CD4-positive, alpha-beta T cell treated with Interleukin-10 for 1 hour (primary cell): Measurements from ENCODE around the gene ARFIP1.
A peak's percentile ranks its signal among the peaks of the same experiment; 100 is the strongest.
"Not testable (repeated sequence)": the region's sequence is repeated elsewhere in the genome, so short reads cannot be mapped to it uniquely, and the experiment has no call there.

Experiments used
- DNase-seq: peaks from one replicate; pipeline ENCODE4 v3.0.0-alpha.2; 2020

Gene ARFIP1, protein sequence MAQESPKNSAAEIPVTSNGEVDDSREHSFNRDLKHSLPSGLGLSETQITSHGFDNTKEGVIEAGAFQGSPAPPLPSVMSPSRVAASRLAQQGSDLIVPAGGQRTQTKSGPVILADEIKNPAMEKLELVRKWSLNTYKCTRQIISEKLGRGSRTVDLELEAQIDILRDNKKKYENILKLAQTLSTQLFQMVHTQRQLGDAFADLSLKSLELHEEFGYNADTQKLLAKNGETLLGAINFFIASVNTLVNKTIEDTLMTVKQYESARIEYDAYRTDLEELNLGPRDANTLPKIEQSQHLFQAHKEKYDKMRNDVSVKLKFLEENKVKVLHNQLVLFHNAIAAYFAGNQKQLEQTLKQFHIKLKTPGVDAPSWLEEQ

DNA sequence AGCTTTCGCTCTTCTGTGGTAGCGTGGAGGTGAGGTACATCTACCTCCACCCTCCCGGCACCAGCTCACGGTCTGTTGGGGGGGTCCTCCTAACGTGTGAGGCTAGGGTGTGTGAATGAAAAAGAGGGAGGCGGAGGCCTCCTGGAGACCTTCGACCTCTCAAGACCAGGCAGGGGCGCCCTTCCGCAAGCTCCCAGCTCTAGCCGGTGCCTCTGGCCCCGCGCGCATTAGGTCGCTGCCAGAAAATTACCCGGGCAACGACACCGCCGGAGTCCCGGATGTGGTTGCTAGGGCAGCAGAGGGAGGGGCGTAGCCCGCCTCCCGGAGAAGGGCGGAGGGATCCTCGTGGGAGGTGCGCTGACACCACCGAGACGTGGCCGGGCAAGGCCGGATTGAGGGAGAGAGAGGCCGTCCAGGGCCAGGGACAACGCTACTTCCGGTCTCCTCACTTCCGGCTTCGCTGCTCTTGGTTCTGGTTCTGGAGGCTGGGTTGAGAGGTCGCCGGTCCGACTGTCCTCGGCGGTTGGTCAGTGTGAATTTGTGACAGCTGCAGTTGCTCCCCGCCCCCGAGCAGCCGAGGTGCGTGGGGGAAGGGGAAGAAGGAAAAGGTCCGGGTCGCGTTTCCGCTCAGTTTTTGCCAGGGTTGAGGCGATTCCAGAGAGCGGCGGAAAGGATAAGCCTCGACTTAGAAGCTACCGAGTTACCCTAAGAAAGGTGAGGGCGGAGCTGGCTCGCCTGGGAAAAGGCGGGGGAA is at the start of gene ARFIP1, which contains the start of gene TIGD4:
Gene ARFIP1 (plus strand): TSS at position 442 of the 754 bp plus-strand sequence. CDS start 49,680 bp downstream, outside the sequence.
Gene TIGD4 (minus strand): TSS at position 218 of the 754 bp plus-strand sequence. CDS start 8,726 bp downstream, outside the sequence.
- peak; percentile 95 for DNase-seq

DNA sequence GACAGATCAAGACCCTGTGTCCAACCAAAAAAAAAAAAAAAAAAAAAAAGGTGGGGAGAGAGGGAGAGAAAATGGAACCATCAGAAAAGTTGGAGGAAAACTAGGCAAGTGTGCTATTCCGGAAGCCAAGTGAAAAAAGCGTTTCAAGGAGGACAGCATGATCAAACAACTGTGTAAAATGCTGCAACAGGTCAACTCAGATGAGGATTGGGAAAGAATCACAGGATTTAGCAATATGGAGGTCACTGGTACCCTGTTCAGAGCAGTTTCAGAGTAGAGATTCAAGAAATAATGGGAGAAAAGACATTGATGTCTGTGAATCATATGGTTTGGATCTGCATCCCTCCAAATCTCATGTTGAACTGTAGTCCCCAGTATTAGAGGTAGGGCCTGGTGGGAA is 47.8 kb upstream of the ARFIP1 start:
- DNase-seq: no peak

DNA sequence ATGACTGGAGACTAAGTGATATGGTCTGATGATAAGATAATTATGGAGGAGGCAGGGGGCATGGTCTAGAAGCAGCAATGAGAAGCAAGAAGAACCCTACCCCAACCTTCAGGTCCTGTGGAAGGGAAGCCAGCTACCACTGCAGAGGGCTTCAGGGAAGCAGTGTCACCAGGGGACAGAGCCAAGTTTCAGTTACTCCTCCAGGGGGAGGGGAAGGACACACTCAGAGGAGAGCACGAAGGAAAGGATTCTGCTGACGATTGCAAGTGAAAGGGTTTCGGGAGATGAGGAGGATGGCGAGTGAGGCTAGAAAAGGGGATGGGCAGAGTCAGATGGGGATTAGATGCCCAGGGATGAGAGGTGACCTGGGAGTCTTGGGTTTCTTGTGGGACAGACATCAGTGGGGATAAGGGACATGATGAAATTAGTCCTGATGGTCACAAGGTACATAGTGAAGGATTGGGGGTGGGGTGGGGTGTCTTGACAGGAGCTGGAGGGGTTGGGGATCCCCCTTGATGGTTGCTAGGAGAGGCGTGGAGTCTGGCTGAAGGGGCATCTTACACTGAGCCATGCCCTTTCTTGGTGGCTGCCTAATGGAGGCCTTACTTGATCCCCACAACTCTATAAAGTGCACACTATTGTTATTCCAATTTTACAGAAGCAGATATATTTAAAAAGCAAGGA is 45.6 kb upstream of the ARFIP1 start:
- DNase-seq: no peak

DNA sequence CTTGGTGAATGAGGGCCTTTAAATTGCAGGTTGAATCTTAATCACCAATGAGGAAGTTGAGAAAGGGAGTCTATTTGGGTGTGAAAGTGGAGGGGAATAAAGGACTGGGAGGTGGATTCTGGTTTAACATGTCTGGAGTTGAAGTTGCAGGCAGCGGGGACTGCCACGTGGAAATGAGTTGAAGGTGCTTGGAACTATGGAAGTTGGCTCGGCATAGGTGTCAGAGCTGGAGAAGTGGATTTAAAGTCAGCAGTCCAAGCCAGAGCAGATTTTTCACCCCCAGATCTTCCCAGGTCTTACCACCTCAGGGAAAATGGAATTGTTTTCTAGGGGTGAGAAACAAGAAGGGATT is 45.1 kb upstream of the ARFIP1 start:
- no peak for DNase-seq

DNA sequence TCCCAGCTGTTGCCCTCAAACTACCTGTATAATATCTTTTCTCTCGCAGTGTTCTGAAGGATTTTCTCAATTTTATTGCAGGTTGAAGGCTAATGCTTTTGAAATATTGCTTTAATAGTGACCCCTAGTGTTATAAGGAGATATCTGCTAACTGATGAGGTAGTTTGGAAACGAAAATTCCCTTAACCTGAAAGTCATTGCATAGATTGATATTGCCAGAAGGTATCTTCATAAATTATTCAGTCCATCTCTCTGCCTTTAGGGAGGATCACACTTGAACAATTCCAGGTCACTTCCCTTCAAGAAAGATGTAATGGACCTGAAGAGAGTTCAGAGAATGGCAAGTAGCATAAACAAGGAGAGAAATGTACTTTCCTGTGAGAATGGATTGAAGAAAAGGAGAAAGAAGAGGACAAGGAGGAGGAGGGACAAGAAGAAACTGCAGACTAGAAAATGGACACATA is 44.3 kb upstream of the ARFIP1 start:
- DNase-seq: peak; percentile 35

DNA sequence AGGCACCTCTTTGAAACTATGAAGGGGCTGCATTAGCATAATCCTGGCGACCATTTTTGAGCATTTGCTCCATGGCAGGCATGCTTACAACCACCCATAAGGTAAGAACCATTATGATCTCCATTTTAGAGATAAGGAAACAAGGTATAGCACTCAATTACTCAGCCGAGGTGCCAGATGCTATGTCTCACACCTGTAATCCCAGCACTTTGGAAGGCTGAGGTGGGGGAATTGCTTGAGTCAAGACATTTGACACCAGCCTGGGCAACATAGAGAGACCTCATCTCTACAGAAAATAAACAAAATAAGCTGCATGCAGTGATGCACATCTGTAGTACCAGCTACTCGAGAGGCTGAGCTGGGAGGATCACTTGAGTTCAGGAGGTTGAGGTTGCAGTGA is 43.8 kb upstream of the ARFIP1 start:
- no peak for DNase-seq

DNA sequence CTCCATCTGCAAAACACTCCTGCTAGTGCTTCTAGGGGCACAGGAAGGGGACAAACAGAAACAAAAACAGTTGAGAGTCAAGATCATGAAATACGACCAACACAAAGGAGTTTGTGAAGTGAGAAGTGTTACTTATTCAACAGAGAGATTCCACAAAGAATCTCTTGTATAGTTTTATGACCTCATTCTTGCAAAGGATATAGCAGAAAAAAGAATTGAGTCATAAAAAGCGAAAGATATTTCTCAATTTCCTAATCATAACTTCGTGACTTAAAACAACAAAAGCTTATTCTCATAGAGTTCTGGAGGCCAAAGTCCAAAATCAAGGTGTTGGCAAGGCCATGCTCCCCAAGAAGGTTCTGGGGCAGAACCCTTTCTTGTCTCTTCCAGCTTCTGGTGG is 40.9 kb upstream of the ARFIP1 start:
- DNase-seq: no peak

DNA sequence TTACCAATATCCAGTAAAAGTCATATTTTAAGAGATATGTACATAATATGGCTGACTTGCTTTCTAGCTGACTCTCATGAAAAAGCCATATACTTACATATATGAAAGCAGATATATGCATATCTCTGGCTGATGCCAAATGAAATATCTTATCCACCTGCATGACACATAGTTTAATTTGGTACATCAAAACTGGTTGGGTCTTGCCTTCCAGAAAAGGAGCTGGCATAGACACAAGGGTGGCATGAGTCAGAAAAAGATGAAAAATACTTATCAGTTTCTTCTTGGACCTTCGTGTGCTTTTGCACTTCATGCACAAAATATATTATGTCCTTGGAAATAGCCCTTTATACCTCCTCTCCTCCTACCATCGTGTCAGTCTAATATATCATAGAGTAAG is 32.3 kb upstream of the ARFIP1 start:
- no peak for DNase-seq

DNA sequence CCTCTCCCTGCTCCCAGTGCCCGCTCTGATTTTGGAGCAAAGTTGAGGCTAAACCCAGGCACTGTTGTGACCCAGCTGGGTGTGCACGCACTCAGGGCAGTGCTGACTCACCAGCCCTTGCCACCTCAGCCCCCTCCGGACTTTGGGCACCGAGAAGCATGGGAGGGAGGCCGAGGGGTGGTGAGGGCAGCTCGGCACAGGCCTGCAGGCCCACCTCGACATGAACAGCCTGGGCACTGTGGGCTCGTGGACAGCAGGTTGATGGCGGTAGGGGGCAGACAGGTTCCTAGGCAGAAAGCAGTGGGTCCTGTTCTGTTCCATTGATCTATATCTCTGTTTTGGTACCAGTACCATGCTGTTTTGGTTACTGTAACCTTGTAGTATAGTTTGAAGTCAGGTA is 31.1 kb upstream of the ARFIP1 start:
- no peak for DNase-seq

DNA sequence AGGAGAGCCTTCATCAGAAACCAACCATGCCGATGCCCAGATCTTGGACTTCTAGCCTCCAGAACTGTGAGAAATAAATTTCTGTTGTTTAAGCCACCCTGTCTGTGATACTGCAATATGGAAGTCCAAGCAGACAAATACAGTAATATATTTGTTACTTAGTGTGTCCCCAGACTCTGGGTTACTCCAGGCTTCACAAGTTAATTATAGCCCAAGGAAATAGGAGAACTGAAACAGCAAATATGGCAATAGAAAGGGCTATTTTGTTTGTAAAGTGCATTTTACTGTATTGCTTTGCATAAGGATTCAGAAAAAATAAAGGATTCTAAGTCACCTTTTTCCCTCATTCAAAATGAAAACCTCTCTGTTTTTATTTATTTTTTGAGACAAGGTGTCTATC is 16.0 kb upstream of the ARFIP1 start:
- no peak for DNase-seq

DNA sequence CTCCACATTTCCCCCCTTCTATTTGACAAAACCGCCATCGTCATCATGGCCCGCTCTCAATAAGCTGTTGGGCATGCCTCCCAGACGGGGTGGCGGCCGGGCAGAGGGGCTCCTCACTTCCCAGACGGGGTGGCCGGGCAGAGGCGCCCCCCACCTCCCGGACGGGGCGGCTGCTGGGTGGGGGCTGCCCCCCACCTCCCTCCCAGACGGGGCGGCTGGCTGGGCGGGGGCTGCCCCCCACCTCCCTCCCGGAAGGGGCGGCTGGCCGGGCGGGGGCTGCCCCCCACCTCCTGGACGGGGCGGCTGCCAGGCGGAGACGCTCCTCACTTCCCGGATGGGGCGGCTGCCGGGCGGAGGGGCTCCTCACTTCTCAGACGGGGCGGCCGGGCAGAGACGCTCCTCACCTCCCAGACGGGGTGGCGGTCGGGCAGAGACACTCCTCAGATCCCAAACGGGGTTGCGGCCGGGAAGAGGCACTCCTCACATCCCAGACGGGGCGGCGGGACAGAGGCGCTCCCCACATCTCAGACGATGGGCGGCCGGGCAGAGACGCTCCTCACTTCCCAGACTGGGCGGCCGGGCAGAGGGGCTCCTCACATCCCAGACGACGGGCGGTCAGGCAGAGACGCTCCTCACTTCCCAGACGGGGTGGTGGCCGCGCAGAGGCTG is 14.6 kb upstream of the ARFIP1 start:
- not testable (repeated sequence) for DNase-seq

DNA sequence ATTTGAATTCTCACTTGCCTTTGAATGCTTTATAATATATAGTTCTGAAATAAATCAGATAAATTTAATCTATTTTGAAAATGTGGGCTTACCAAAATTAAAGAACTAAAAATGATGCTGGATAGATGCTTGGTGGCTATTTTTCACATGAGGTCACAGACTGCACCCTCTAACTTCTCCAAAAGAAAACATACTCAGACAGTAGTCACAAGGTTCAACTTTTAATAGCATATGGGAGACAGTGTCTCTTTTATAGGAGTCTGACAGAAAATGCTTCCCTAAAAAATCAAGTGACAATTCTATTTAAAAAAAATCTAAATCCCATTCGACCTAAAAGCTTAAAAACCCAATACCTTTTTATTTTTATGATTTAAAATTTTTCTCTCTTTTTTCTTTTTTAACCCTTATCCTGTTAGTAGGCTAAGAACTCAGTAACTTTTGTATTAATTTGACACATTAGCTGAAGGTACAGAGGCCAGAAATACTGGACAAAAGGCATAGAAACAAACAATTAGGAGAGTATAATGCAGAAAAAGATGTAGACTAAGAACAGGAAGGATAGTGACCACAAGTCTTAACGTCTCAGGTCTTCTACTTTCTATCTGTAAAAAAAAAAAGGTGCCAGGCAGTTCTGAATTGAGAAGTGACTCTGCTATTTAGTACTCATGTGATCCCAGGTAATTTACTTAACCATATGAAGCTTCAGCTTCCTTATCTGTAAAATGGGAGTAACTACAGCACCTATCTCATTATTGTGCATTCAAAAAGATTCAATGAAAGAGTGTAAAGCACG is 7.8 kb upstream of the ARFIP1 start:
- DNase-seq: no peak

DNA sequence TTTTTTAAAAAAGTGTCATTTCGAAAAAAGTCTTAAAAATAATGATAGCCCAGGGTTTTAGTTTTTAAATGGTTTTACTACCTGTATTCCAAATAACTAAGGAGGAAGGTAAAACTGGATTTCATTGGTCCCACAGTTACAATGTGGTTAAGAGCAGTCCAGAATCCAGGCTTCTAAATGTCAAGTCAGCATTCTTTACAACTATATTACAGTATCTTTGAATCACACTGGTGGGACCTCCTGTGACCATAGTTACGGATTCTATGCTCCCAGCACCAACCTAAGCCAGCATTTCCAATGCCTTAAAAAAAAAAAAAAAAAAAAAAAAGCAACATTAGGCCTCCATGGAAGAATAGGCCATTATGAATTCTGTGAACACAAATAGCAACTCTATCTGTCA is 6.4 kb upstream of the ARFIP1 start:
- no peak for DNase-seq

DNA sequence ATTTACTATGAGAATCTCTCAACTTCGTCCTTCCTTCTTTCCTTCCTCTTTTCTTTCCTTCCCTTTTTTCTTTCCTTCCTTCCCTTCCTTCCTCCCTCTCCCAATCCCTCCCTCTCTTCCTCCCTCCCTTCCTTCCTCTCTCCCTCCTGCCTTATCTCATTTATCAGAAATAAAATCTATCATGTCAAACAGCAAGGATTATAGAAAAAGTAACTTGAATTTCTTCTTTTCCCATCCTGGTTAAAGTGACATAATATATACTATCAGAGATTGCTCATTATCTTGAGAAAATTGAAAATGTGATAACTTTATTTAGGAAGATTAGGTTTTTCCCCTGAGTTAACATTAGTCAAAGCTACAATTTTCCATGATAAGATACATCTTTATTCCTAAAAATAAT is 5.8 kb upstream of the ARFIP1 start:
- no peak for DNase-seq

DNA sequence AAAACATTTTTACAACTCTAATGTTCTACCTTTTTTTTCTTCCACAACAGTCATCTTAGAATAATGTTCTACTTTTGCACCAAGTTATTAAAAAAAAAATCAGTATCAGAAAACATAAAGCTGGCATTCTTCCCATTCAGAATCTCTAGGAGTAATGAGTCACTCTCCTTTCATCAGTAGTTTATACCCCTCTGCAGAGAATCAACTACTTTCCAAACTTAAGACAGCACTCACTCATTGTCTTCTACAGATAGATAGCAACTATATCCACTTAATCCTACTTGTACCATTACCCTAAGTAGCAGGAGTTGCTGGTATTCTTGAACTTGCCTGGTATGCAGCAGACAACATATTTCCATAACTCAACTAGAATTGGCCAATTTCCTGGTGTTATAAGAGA is 3.4 kb upstream of the ARFIP1 start:
- DNase-seq: no peak

DNA sequence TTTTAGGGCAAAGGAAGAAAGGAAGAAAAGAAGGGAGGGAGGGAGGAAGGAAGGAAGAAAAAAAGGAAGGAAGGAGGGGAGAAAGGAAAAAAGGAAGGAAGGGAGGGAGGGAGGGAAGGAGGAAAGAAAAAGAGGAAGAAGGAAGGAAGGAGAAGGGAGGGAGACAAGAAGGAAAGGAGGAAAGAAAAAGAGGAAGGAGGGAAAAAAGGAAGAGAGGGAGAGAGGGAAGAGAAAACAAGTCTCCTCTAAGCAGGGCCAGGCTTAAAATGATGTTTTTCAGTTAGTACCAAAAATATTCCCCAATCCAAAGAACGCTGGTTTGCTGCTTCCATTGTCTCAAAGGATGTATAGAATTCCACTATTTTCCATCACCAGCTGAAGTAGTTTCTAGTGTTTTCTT is 2.3 kb upstream of the ARFIP1 start:
- DNase-seq: no peak

DNA sequence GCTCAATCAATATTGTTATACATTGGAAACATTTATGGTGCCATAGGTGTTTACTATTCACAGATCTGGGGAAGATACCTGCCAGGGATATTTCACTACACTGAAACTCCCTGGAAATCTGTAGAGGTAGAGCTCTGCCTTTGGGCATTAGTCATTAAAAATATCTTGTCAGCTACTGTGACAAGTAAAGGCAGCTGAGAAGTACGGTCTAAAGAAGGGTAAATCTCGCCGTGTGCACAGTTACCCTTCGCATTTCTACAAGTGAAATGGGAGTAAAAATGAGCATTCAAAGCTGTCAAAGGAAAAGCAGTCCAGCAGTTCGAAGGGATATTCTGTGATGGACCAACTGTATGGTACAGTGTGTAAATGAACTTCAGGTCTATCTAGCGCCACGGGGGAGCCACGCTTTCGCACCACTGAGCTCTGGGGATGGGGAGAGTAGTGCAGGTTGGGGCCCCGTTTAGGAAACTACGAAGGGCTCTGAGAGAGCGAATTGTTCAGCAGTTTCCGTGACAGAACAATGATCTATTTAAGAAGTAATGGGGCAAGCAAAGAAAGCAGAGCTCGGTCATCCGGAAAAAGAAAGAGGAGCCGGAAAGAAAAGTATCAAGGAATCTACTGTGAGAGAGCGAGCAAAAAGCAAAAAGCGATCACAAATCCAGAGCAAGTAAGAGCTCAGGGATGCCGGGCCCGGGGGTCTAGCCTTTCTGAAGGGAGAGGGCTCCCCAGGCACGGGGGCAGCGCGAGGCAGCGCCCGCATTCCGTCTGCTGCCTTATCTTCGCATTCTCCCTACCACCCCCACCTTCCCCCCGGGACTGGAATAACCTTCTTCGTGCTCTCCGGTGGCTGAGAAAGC is 870 bp upstream of the ARFIP1 start:
- peak; percentile 39 for DNase-seq

DNA sequence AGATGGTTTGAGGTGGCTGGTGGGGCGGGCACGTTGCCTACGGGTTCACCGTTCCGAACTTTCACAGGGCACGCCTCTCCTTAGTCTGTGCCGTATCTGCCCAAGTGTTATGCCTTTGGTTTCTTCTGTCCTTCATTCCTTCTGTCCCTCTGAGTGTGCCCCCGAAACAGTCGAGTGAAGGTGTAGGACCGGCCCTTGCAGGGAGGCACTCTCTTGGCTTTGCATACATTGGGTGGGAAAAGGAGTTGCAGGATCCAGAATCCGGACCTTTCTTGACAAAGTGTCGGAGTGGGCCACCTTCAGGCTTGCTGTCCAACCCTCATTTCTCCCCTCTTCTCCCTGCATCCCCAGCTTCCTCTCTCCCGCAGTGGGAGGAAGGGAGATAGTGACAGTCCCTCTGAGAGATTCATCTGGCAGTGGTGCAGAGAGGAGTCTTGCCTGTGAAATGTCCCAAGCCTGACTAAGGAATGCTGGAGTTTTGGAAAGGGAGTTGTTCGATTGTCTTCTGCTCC is 569 bp downstream of the ARFIP1 start:
- DNase-seq: no peak

DNA sequence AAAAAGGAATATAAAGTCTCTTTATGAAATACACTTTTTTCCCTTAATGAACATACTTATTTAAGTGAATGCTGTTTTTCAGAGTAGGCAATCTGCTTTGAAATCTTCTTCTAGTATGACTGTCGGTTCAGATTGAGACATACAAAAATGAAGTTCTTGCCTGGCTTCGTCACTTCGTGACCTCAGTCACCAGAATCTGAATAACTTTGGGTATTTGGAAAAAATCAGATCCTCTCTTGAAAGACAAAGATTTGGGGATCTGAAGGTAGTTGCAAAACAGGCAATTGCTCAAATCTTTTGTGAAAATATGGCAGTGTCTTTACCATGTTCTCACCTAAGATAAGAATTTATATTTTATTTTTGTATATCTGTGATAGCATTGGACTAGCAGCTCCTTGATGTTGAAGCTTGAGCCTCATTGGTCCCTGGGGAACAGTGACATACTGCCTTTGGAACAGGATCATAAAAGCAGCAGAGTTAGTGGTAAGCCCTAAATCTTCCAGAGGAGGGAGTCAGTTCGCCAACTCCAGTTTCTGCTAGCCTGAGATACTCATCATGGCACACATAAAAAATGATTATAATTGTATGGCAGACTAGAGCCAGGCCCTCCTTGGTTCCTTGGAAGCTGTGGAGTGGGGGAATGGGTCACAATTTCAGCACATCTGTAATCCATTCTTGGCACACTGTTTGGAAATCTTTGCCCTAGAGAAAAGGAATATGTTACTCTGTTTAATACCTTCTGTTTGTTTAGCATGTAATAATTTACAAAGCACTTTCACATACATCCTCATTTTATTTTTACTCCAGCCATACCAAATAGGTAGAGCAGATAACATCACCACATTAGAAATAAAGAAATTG is 5.0 kb downstream of the ARFIP1 start:
- no peak for DNase-seq
